ENCODE measurements around the gene TUBB1.

The TUBB1 gene

GRCh38 chr20:59046862-59047261 is 27.6 kb downstream of the TUBB1 start:
- no peak for DNase-seq

GRCh38 chr20:59047938-59048680 is 28.9 kb downstream of the TUBB1 start:
- no peak for DNase-seq

DNA sequence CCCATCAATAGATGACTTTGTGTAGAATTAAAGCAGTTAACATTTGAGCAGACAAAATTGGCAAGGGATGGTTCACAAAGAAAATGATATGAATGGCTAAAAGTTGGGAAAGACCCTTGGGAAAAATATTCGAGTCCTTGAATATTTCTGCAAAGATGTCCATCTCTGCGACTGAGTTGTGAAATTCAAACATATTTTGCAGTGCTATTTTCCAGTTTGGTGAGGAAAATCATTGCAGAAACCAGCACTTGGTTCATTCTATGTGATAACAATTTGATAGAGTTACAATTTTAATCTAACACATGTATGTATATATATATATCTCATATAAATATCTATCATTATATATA is 29.4 kb downstream of the TUBB1 start:
- no peak for DNase-seq

- no peak for DNase-seq
Observed at GRCh38 chr20:59050437-59050836, 31.2 kb downstream of the TUBB1 start.

- DNase-seq, result no peak
Observed at GRCh38 chr20:59051666-59052185, 32.5 kb downstream of the TUBB1 start.

DNA sequence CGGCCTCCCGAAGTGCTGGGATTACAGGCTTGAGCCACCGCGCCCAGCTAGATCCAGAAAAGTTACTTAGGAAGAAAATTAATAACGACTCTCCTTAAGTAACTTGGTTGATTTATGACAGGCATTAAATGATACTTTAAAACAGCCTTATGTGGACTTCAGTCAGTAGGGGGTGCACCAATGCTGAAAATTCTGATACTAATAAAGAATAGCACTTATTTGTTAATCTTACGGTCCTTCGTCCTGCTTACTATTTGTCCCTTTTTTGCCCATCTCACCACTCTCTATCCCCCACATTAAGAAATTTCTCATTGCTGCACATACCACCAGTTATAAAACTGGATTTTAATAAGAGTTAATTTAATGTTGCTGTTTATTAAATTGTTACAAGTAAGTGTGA is 36.1 kb downstream of the TUBB1 start:
- DNase-seq, result no peak

DNA sequence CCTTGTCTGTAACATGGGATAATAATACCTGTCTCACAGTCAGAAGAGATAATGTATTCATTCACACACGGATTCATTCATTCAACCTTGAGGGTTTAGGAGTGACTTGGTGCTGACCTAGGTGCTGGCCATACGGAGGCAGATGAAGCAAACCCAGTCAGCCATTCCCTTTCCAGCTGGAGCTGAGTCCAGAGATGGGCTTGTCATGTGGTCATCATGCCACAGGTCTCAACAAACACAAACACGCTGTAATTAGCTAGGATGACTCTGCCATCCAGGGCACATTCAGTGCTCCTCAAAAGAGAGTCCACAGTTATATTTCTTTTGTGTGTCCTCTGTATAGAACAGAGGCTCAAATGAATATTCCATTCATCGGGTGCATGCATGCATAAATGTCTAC is 42.9 kb downstream of the TUBB1 start:
- no peak for DNase-seq

DNA sequence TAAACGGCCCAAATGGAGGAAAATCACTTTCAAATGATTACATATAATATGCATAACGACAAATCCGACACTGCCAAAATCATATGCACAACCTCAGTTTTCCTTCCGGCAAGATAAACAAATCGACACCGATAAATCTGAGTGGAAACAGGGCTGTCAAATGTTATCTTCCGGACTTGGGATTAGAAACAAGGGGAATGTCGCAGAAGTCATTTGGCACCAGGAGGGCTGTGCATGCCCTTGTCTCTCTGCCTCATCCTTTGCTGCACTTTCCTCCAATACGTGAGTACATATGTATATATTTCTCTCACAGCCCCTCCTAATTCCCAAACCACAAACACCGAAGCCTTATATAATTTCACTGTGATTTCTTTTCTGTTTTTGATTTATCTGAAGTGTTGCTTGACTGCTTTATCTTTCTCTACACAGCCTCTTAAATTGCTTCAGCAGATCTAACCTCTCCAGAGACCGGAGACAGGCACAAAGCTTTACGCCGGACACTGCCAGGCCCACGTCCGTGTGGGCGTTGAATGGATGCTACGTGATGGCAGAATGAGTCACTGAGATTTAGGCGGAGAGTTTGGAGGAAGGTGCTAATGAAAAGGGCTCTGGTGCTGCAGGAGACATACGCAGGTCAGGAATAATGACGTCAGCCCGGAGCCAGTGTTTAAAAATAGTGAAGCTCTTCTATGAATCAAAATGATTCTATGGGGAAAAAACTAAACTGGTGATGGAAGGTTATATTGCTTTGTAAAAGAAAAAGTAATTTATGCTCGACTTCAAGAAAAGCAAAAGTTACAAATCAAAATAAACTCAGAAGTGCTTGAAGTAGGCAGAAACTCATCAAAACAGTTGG is 44.4 kb downstream of the TUBB1 start:
- peak; percentile 43 for DNase-seq

GRCh38 chr20:59064214-59064722 is 45.0 kb downstream of the TUBB1 start:
- DNase-seq, result peak; percentile 55

GRCh38 chr20:59068534-59068933 is 49.3 kb downstream of the TUBB1 start:
- no peak for DNase-seq

DNA sequence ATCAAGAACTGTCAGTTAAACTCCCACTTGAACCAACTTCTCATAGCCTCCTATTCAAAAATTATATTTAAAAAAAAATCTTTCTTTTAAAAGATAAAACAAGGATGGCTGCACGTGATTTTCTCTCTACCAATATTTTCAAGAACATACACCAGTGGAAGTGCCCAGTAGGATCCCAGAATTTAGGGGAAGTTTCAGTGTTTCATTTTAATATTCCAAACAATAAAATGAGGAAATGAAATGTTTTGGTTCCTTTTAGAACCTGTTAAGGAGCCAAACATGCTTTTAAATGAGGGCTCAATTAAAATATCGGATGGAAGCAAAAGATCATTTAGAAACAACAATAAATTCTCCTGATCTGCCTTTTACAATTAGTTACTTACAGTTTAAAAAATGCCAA is 49.8 kb downstream of the TUBB1 start:
- DNase-seq, result no peak

DNA sequence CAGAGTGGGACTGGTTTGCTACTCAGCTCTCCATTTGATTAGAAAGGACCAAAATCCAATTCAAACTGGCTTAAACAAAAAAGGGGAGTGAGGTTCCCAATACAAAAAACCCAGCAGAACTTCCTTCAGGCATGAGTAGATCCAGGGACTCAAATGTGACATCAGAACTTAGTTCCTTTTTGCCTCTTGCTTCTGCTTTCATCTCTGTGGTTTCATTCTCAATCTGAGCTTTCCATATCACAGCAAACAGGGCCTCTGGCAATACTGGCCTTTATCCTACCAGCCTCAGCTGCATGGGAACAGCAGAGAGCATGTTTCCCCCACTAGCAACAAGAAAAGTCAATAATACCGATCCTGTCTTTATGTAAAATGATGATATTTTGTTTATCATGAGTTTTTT is 52.0 kb downstream of the TUBB1 start:
- DNase-seq, result no peak

DNA sequence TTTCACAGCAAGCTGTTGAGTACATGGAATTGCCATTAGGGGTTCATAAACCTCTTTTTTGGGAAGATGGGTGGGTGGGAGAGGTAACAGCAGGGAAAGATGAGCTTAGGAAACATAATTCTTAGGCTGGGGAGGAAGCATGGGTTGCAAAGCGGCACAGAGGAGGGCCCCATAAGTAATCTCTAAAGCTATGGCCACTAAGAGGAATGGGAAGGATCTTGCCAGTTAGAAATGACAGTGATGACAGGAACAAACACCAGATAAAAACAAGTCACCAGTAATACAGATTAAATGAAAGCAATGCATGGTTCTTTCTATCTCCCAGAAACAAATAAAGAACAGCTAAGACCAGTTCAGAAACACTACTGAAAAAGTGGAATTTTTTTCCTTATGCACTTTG is 54.4 kb downstream of the TUBB1 start:
- no peak for DNase-seq

GRCh38 chr20:59074456-59074855 is 55.2 kb downstream of the TUBB1 start:
- no peak for DNase-seq

DNA sequence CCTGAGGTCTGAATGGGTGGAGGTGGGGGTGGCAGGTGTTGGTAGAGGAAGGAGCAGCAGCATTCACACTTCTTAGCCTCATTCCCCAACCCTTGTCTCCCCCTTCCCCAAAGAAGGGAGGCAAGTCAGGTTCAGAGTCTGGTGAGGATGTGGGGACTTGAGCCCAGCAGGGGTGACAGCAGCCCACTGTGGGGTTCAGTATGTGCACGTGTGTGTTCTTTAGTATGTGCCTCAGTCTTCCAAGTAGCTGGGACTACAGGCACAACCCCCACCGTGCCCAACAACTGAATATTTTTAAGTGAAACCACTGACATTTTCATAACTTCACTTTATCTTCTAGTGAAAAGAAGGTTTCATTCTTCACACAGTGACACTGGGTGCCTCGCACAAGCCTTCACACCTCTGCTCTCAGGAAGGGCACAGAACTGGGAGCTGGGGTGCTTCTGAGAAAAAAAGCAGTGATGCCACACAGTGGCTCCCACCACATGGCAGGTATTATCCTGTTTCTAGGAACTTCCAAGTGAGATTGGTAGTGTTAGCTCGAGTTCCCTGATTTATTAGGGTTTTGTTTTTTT is 56.8 kb downstream of the TUBB1 start:
- DNase-seq, result no peak
